ENCODE results near the gene GPR157.

The GPR157 gene, protein sequence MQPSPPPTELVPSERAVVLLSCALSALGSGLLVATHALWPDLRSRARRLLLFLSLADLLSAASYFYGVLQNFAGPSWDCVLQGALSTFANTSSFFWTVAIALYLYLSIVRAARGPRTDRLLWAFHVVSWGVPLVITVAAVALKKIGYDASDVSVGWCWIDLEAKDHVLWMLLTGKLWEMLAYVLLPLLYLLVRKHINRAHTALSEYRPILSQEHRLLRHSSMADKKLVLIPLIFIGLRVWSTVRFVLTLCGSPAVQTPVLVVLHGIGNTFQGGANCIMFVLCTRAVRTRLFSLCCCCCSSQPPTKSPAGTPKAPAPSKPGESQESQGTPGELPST

DNA sequence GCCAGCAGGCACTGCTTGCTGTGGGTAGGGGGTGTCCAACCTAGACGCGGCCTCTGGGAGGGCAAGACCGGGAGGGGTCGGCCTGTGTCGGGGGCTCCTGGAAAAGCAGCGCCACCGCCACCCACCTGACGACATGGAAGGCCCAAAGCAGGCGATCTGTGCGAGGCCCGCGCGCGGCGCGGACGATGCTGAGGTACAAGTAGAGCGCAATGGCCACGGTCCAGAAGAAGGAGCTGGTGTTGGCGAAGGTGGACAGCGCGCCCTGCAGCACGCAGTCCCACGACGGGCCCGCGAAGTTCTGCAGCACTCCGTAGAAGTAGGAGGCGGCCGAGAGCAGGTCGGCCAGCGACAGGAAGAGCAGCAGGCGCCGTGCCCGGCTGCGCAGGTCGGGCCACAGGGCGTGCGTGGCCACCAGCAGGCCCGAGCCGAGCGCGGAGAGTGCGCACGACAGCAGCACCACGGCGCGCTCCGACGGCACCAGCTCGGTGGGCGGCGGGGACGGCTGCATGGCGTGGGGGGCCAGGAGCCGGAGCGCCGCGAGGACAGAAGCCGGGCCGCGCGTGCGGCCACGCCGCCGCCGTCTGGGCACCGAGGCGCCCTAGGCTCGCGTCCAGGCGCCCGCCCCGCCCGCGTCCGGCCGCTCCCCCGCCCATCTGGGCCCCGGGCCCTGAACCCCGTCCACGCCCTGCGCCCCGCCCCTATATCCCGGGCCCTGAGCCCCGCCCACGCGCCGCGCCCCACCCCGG, at the start of gene GPR157:
TSS of gene GPR157 (minus strand) at position 583 of the 746 bp plus-strand sequence. CDS start at position 508, 75 bp downstream.
- H3K4me3 ChIP-seq (ENCODE audit: low read length), result peak within 1 kb of the TSS; percentile 73
- DNase-seq (ENCODE audit: low read depth), result peak; percentile 88
- TF ChIP-seq, protein P1, sequence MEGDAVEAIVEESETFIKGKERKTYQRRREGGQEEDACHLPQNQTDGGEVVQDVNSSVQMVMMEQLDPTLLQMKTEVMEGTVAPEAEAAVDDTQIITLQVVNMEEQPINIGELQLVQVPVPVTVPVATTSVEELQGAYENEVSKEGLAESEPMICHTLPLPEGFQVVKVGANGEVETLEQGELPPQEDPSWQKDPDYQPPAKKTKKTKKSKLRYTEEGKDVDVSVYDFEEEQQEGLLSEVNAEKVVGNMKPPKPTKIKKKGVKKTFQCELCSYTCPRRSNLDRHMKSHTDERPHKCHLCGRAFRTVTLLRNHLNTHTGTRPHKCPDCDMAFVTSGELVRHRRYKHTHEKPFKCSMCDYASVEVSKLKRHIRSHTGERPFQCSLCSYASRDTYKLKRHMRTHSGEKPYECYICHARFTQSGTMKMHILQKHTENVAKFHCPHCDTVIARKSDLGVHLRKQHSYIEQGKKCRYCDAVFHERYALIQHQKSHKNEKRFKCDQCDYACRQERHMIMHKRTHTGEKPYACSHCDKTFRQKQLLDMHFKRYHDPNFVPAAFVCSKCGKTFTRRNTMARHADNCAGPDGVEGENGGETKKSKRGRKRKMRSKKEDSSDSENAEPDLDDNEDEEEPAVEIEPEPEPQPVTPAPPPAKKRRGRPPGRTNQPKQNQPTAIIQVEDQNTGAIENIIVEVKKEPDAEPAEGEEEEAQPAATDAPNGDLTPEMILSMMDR (IDR thresholded peaks at IDR 0.05; ENCODE audit: insufficient read depth, low read depth, low read length, missing control alignments), result peak; percentile 3

DNA sequence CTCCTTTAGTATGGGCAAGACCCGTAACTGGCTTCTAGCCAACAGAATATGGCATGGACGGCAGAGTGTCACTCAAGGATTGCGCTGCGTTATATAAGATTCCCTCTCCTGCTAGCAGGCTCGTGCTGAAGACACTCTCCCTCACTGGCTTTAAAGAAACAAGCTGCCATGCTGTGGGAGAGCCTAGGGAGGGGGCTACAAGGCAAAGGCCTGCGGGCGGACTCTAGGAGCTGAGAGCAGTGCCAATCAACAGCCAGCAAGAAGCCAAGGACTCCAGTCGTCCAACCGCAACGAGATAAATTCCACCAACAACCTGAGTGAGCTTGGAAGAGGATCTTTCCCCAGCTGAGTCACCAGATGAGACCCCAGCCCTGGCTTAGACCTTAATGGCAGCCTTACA, 45.9 kb upstream of the GPR157 start:
- no peak overlapping the region for H3K4me3 ChIP-seq (ENCODE audit: low read length)
- TF ChIP-seq, protein P1 (IDR thresholded peaks at IDR 0.05; ENCODE audit: insufficient read depth, low read depth, low read length, missing control alignments), result no peak
- no peak for DNase-seq (ENCODE audit: low read depth)

DNA sequence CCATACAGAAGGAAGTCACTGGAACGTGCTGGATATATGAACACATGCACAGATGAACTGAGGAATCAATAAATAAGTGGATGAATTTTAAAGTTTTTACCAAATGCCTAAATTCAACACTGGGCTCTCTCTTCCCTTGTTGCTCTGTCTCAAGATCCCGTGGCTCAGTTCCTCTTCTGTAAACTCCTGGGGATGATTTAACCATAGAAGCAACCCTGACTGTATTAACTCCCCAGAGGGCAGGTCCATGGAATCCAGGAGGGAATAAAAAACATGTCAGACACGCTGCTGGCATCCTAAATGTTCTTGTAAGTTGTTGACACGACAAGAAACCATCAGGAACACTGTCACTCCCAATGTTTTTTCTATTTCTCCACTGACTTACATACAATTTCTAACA, 45.3 kb upstream of the GPR157 start:
- TF ChIP-seq, protein P1 (IDR thresholded peaks at IDR 0.05; ENCODE audit: insufficient read depth, low read depth, low read length, missing control alignments), result no peak
- DNase-seq (ENCODE audit: low read depth), result no peak
- H3K4me3 ChIP-seq (ENCODE audit: low read length), result no peak overlapping the region

DNA sequence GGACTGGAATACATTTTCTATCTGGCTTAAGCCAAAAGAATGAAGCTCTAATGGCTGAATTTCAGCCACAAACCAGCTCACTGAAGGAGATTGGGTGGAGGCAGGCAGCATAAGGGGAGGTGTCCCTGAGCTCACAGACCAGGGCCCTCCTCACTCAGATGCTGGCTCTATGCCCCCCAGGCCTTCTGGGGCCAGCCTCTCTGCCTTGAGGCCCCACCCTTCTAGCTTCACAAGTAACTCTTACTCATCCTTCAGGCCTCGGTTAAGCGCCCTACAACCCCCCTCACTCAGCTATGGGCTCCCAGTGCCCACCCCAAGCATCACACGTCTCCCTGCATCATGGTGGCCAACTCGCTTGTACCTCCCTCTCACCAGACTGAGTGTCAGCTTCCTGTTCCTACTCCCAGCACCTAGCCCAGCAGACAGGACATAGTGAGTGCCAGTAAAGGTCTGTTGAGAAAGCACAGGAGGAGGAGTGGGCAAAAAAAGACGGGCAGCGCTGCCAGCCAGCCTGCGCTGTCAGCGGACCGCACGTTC, 40.8 kb upstream of the GPR157 start:
- DNase-seq (ENCODE audit: low read depth), result no peak
- H3K4me3 ChIP-seq (ENCODE audit: low read length), result no peak overlapping the region
- TF ChIP-seq, protein P1 (IDR thresholded peaks at IDR 0.05; ENCODE audit: insufficient read depth, low read depth, low read length, missing control alignments), result no peak

DNA sequence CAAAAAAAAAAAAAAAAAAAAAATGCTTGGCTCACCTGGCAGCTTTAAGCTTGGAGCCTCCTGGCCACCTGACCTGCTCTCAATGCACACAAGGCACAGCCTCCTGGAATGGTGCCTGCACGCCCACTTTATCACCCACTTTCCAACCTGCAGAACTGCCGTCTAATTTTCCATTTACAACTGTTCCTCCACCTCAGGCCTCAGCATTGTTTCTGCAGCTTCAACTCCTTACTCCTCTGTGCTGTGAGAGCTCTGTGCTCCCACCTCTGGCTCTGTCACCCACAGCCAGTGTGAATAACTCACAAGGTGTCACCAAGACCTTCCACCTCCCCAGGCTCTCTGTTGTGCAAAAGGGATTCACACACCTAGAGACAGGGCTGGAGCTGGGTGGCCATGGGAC, 38.7 kb upstream of the GPR157 start:
- TF ChIP-seq, protein P1 (IDR thresholded peaks at IDR 0.05; ENCODE audit: insufficient read depth, low read depth, low read length, missing control alignments), result no peak
- no peak overlapping the region for H3K4me3 ChIP-seq (ENCODE audit: low read length)
- DNase-seq (ENCODE audit: low read depth), result no peak

DNA sequence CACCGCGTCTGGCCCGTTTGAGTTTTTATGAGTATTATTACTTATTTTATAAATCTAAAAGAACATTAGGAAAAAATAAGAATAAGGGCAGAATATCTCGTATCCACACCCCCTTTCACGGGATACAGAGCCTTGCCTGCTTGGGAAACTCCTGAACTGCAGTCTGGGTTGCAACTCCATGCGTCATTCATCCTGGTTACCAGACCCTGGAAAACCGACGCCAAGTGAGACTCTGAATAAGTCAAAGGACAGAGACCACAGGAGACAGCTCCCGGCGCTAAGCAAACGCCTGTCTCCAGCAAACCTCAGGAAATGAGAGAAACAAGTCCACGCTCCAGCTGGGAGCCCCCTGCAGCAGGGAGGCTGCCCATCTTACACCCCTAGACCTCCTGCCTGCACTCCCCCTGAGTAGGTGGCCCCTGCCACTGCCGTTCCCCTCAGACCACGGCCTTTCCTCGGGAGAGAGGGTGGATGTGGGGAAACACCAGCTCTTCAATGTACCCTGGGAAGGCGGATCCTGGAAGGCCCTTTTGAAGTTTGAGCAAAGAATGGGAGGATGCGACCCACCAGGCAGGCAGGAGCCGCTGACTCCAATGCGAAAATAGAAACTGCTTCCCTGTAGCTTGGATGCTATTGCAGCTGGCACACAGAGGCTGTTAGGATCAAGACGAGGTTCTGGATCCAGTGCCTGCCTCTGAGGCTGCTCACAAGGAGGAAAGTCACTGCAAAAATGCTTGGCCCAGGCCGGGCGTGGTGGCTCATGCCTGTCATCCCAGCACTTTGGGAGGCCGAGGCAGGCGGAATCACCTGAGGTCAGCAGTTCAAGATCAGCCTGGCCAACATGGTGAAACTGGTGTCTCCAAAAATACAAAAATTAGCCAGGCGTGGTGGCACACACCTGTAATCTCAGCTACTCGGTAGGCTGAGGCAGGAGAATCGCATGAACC, 37.7 kb upstream of the GPR157 start:
- TF ChIP-seq, protein P1 (IDR thresholded peaks at IDR 0.05; ENCODE audit: insufficient read depth, low read depth, low read length, missing control alignments), result no peak

More for the DNA sequence above, 37.7 kb upstream of the GPR157 start:
- DNase-seq (ENCODE audit: low read depth), result no peak
- H3K4me3 ChIP-seq (ENCODE audit: low read length), result no peak overlapping the region
